ENCODE data around the gene CHMP4A. TPM values are rescaled to one million over a fixed set of nuclear protein-coding genes. Genes with fewer than 3 reads are reported as not detected.
"Not testable (repeated sequence)": the region's sequence is repeated elsewhere in the genome, so short reads cannot be mapped to it uniquely, and the experiment has no call there.

The CHMP4A gene
- total RNA-seq, 4 donors from 2014 or later, result 43.9 to 118 (median 82.1) TPM

GRCh38 chr14:24224618-24225071 lies 11.4 kb upstream of the CHMP4A start:
- WGBS, 2 donors, result 73 to 85% methylated on average over 7 of the region's 7 CpGs
- H3K27ac ChIP-seq, result peak overlapping the region in 1 of 4 donors; percentile 13
- peaks cover 0 to 3% (median 0%) of the 10 kb centered on the region in 4 donors for H3K4me1 ChIP-seq

GRCh38 chr14:24222987-24223386 lies 9.7 kb upstream of the CHMP4A start:
- H3K36me3 ChIP-seq, result peaks cover 0 to 12% (median 0%) of the 10 kb centered on the region in 3 donors
- not testable (repeated sequence) for H3K4me1 ChIP-seq; H3K9me3 ChIP-seq; H3K27me3 ChIP-seq; H3K27ac ChIP-seq; DNase-seq (ENCODE audit: low spot score in 2 of 2); H3K4me3 ChIP-seq
- WGBS, 2 donors, result 93 to 96% methylated on average over 4 of the region's 4 CpGs

More at GRCh38 chr14:24224618-24225071, 11.4 kb upstream of the CHMP4A start:
- TF ChIP-seq EP300 (IDR thresholded peaks at IDR 0.05) (no peak), POLR2A (IDR thresholded peaks at IDR 0.05) (no peak), CTCF (IDR thresholded peaks at IDR 0.05) (no peak)
- Histone ChIP-seq H3K36me3 (peaks cover 0 to 15% (median 0%) of the 10 kb centered on the region in 3 donors), H3K27me3 (no peaks in the 10 kb centered on the region), H3K9me3 (no peaks in the 10 kb centered on the region), H3K4me3 (no peak overlapping the region)
- DNase-seq (ENCODE audit: low spot score in 2 of 2), result no peak

- Histone ChIP-seq H3K27ac (no peak overlapping the region), H3K36me3 (peaks cover 0 to 16% (median 0%) of the 10 kb centered on the region in 3 donors), H3K4me3 (no peak overlapping the region), H3K9me3 (no peaks in the 10 kb centered on the region), H3K27me3 (no peaks in the 10 kb centered on the region), H3K4me1 (peaks cover 0 to 15% (median 7%) of the 10 kb centered on the region in 4 donors)
- WGBS, 2 donors, result 59% methylated on average over 3 of the region's 3 CpGs
- DNase-seq (ENCODE audit: low spot score in 2 of 2), result no peak
- no peak for TF ChIP-seq CTCF (IDR thresholded peaks at IDR 0.05)
- TF ChIP-seq EP300 (IDR thresholded peaks at IDR 0.05), result no peak
- TF ChIP-seq POLR2A (IDR thresholded peaks at IDR 0.05), result no peak
Measured at GRCh38 chr14:24219521-24219920, 6.2 kb upstream of the CHMP4A start.

- 83 to 92% methylated on average over 4 of the region's 4 CpGs for WGBS, 2 donors
- no peak overlapping the region for H3K4me3 ChIP-seq
- H3K36me3 ChIP-seq, result peaks cover 0 to 16% (median 0%) of the 10 kb centered on the region in 3 donors
- peaks cover 0 to 19% (median 10%) of the 10 kb centered on the region in 4 donors for H3K4me1 ChIP-seq
- H3K27ac ChIP-seq, result no peak overlapping the region
- DNase-seq (ENCODE audit: low spot score in 2 of 2), result no peak
- H3K27me3 ChIP-seq, result no peaks in the 10 kb centered on the region
- no peaks in the 10 kb centered on the region for H3K9me3 ChIP-seq
- TF ChIP-seq CTCF (IDR thresholded peaks at IDR 0.05), result no peak
- TF ChIP-seq POLR2A (IDR thresholded peaks at IDR 0.05), result no peak
- TF ChIP-seq EP300 (IDR thresholded peaks at IDR 0.05), result no peak
Measured at GRCh38 chr14:24219080-24219479, 5.8 kb upstream of the CHMP4A start.

GRCh38 chr14:24216876-24217275 lies 3.6 kb upstream of the CHMP4A start:
- not testable (repeated sequence) for H3K9me3 ChIP-seq; DNase-seq (ENCODE audit: low spot score in 2 of 2); H3K27ac ChIP-seq; H3K4me3 ChIP-seq; H3K27me3 ChIP-seq
- Histone ChIP-seq H3K4me1 (peaks cover 0 to 36% (median 22%) of the 10 kb centered on the region in 4 donors), H3K36me3 (peaks cover 0 to 16% (median 0%) of the 10 kb centered on the region in 3 donors)
- 85 to 86% methylated on average over 1 of the region's 1 CpG for WGBS, 2 donors

GRCh38 chr14:24216345-24216699 lies 3.0 kb upstream of the CHMP4A start:
- Histone ChIP-seq H3K36me3 (peaks cover 0 to 18% (median 0%) of the 10 kb centered on the region in 3 donors), H3K4me1 (peaks cover 0 to 41% (median 24%) of the 10 kb centered on the region in 4 donors), H3K9me3 (no peaks in the 10 kb centered on the region), H3K27ac (peak overlapping the region; percentile 83 to 98 (median 92)), H3K4me3 (peak overlapping the region in 3 of 4 donors; percentile 70 to 89 (median 85)), H3K27me3 (no peaks in the 10 kb centered on the region)
- TF ChIP-seq POLR2A (IDR thresholded peaks at IDR 0.05) (no peak), EP300 (IDR thresholded peaks at IDR 0.05) (no peak), CTCF (IDR thresholded peaks at IDR 0.05) (no peak)
- DNase-seq (ENCODE audit: low spot score in 2 of 2), result no peak
- 88 to 90% methylated on average over 2 of the region's 2 CpGs for WGBS, 2 donors
